GM12878 (cell line): ENCODE measurements around the gene PMPCA. TPM values are rescaled to one million over a fixed set of nuclear protein-coding genes. Genes with fewer than 3 reads are reported as not detected.
A peak's percentile ranks its signal among the peaks of the same experiment; 100 is the strongest.

Experiments
- ATF3 ChIP-seq: IDR thresholded peaks from 2 replicates; pipeline ENCODE4 v1.6.1; 2011; ENCODE audit warnings: low read depth, mild to moderate bottlenecking, low read length, moderate library complexity, borderline replicate concordance; ENCODE audit errors: extremely low read depth
- CEBPZ ChIP-seq: fragments of 150-350 bp; IDR thresholded peaks from 2 replicates; pipeline ENCODE4 v1.6.1; 2016; ENCODE audit warnings: low read depth, low read length
- CHD2 ChIP-seq: IDR thresholded peaks from 2 replicates; pipeline ENCODE4 v1.6.1; 2011; ENCODE audit warnings: low read depth, low read length, improper control_type of control experiment, borderline replicate concordance
- EED ChIP-seq: sonication (generic); IDR thresholded peaks from 2 replicates; pipeline ENCODE4 v1.6.1; 2016; ENCODE audit warnings: antibody characterized with exemption, low read depth
- EGR1 ChIP-seq, 2 experiments: IDR thresholded peaks; 1 replicate in 1 of 2; 2 replicates in 1 of 2; pipeline ENCODE4 v1.6.1; 2011 to 2012; ENCODE audit warnings: low read depth in 2 of 2, low read length in 2 of 2, borderline replicate concordance in 1 of 2, mild to moderate bottlenecking in 1 of 2, moderate library complexity in 1 of 2
- ETV6 ChIP-seq, 2 experiments: fragments of 450-650 bp in 1 of 2; IDR thresholded peaks in 1 of 2; conservative IDR thresholded peaks in 1 of 2; 2 replicates each; pipeline ENCODE4 v1.6.1; 2014; ENCODE audit warnings: antibody characterized with exemption in 1 of 2, borderline replicate concordance in 1 of 2, low read depth in 1 of 2, mild to moderate bottlenecking in 1 of 2, moderate library complexity in 1 of 2
- HCFC1 ChIP-seq: fragments of 150-350 bp; IDR thresholded peaks from 2 replicates; pipeline ENCODE4 v1.6.1; 2014; ENCODE audit warnings: low read length
- IKZF1 ChIP-seq: fragments of 450-650 bp; conservative IDR thresholded peaks from 2 replicates; pipeline ENCODE4 v1.6.1; 2017; ENCODE audit warnings: antibody characterized with exemption, mild to moderate bottlenecking
- NFIC ChIP-seq: IDR thresholded peaks from 2 replicates; pipeline ENCODE4 v1.6.1; 2012; ENCODE audit warnings: low read depth, mild to moderate bottlenecking, inconsistent platforms, low read length, moderate library complexity
- NFXL1 ChIP-seq: fragments of 450-650 bp; IDR thresholded peaks from 2 replicates; pipeline ENCODE4 v1.6.1; 2017; ENCODE audit warnings: antibody characterized with exemption, mild to moderate bottlenecking, borderline replicate concordance
- POLR2AphosphoS2 ChIP-seq: IDR thresholded peaks from 2 replicates; pipeline ENCODE4 v1.6.1; 2011; ENCODE audit warnings: low read depth, mild to moderate bottlenecking, low read length, improper control_type of control experiment, moderate library complexity
- POLR2AphosphoS5 ChIP-seq: IDR thresholded peaks from 2 replicates; pipeline ENCODE4 v1.6.1; 2011; ENCODE audit warnings: mild to moderate bottlenecking, low read length, inconsistent platforms
- RB1 ChIP-seq: fragments of 450-650 bp; formaldehyde crosslinking; IDR thresholded peaks from 2 replicates; pipeline ENCODE4 v1.6.1; 2017; ENCODE audit warnings: mild to moderate bottlenecking, borderline replicate concordance
- SMC3 ChIP-seq: IDR thresholded peaks from 2 replicates; pipeline ENCODE4 v1.6.1; 2011; ENCODE audit warnings: low read length, improper control_type of control experiment, borderline replicate concordance
- ZBTB33 ChIP-seq: fragments of 450-650 bp; IDR thresholded peaks from 2 replicates; pipeline ENCODE4 v1.6.1; 2017; ENCODE audit warnings: mild to moderate bottlenecking
- ZNF207 ChIP-seq: fragments of 450-650 bp; IDR thresholded peaks from 2 replicates; pipeline ENCODE4 v1.6.1; 2014; ENCODE audit warnings: antibody characterized with exemption, mild to moderate bottlenecking, borderline replicate concordance
- polyA plus RNA-seq, 11 experiments: library from polyadenylated mRNA; depleted of rRNA in 4 of 11; unstranded in 6 of 11; stranded (reverse) in 5 of 11; fragments of >200 nt; fragmentation: Nextera tagmentation in 4 of 11; fragmentation: Illumina TruSeq in 1 of 11; extraction: Ambion mirVana in 4 of 11; extraction: Trizol in 1 of 11; gene quantifications; 1 replicate in 1 of 11; 2 replicates in 10 of 11; pipeline versions ENCODE4 v1.2.1 to v1.2.3, GENCODE V29; 2011 to 2016; ENCODE audit warnings: inconsistent platforms in 2 of 11, missing spikeins in 2 of 11, low read depth in 1 of 11
- total RNA-seq, 4 experiments: library from RNA; depleted of rRNA in 3 of 4; stranded (reverse); fragments of >200 nt in 3 of 4; fragmentation: Illumina TruSeq in 1 of 4; extraction: Trizol in 1 of 4; gene quantifications; 2 replicates each; pipeline versions ENCODE4 v1.2.1 to v1.2.3, GENCODE V29; 2013 to 2021
- TF ChIP-seq, protein P1 (sequence below): fragments of 150-350 bp; IDR thresholded peaks from 2 replicates; pipeline ENCODE4 v1.6.1; 2014; ENCODE audit warnings: mild to moderate bottlenecking, low read depth, low read length
- TF ChIP-seq, protein P2 (sequence below): fragments of 450-650 bp; IDR thresholded peaks from 2 replicates; pipeline ENCODE4 v1.6.1; 2017; ENCODE audit warnings: mild to moderate bottlenecking, low read depth, inconsistent platforms; ENCODE audit not compliant: poor library complexity, severe bottlenecking

PMPCA gene
- total and polyA plus RNA-seq, 10 of the 15 experiments (the other 5 are each of a cell fraction or from before 2014, with no cell fraction given) = 8.1 to 137 (median 75.7) TPM

DNA sequence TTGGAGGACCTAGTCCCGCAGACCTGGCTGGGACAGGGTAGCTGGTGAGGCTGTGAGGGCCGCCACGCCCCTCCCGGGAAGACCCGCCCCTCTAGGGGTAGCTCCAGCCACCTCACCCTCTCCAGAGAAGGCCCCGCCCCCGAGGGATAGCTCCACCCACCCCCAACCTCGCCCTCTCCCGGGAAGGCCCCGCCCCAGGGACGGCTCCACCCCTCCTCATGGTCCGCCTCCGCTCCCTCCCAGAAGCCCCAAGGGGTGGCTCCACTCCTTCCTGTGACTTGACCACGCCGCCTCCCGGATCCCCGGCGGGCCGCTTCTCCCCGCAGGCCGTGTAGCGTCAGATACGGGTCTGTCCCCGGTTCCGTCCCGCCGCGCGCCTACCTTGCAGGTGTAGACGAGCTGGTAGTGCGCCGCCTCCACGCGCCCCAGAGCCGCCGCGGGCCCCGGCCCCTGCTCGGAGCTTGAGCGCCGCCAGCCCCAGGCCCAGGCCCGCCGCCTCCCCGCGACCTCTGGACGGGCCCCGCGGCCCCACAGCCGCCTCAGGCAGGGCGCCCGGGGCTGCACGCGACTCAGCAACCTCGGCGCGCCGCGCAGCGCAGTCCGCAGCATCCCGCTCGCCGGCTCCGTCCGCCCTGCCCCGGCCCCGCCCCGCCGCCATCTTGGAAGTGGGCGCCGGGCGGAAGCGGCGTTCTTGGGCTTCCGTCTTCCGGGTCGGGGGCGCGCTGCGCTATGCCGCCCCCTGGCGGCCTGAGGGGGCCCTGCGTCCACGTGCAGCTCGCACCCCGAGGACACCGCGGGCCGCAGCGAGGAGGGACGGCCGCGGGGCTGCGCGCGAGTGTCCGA lies 47.1 kb upstream of the PMPCA start, which contains the start of gene DNLZ (continued):
- TF ChIP-seq CEBPZ = no peak
- TF ChIP-seq POLR2AphosphoS2 = peak; percentile 74; the same call in 1 of the 2 replicates
- 0 out of 2 replicates have a peak, but pooled peaks have one; percentile 56 for TF ChIP-seq NFXL1
- no peak for TF ChIP-seq EED
- peak; percentile 51; the same call in 1 of the 2 replicates for TF ChIP-seq CHD2
- TF ChIP-seq SMC3 = peak; percentile 38; the same call in 1 of the 2 replicates
- no peak for TF ChIP-seq NFIC
- TF ChIP-seq POLR2AphosphoS5 = peak; percentile 85; the same call in 1 of the 2 replicates
- TF ChIP-seq, protein P1, sequence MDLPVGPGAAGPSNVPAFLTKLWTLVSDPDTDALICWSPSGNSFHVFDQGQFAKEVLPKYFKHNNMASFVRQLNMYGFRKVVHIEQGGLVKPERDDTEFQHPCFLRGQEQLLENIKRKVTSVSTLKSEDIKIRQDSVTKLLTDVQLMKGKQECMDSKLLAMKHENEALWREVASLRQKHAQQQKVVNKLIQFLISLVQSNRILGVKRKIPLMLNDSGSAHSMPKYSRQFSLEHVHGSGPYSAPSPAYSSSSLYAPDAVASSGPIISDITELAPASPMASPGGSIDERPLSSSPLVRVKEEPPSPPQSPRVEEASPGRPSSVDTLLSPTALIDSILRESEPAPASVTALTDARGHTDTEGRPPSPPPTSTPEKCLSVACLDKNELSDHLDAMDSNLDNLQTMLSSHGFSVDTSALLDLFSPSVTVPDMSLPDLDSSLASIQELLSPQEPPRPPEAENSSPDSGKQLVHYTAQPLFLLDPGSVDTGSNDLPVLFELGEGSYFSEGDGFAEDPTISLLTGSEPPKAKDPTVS = 0 out of 2 replicates have a peak, but pooled peaks have one; percentile 34
- peak; percentile 68; the same call in 1 of the 2 replicates for TF ChIP-seq RB1
- peak in 1 of 2 experiments; percentile 86; a peak in 2 of 4 replicates for TF ChIP-seq ETV6 (conservative IDR thresholded peaks at IDR 0.05 in 1 of 2, IDR thresholded peaks at IDR 0.05 in 1 of 2; ENCODE audit: borderline replicate concordance in 1 of 2, low read depth in 1 of 2)
- TF ChIP-seq HCFC1 = peak; percentile 82
- TF ChIP-seq, protein P2, sequence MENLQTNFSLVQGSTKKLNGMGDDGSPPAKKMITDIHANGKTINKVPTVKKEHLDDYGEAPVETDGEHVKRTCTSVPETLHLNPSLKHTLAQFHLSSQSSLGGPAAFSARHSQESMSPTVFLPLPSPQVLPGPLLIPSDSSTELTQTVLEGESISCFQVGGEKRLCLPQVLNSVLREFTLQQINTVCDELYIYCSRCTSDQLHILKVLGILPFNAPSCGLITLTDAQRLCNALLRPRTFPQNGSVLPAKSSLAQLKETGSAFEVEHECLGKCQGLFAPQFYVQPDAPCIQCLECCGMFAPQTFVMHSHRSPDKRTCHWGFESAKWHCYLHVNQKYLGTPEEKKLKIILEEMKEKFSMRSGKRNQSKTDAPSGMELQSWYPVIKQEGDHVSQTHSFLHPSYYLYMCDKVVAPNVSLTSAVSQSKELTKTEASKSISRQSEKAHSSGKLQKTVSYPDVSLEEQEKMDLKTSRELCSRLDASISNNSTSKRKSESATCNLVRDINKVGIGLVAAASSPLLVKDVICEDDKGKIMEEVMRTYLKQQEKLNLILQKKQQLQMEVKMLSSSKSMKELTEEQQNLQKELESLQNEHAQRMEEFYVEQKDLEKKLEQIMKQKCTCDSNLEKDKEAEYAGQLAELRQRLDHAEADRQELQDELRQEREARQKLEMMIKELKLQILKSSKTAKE = no peak
- peak in 1 of 2 experiments; percentile 89; a peak in 2 of 3 replicates for TF ChIP-seq EGR1 (IDR thresholded peaks at IDR 0.05; ENCODE audit: borderline replicate concordance in 1 of 2, low read depth in 2 of 2, low read length in 2 of 2)
- peak; percentile 87 for TF ChIP-seq IKZF1
- peak; percentile 19; the same call in 1 of the 2 replicates for TF ChIP-seq ATF3
- peak; percentile 79; the same call in 1 of the 2 replicates for TF ChIP-seq ZNF207
- peak; percentile 91 for TF ChIP-seq ZBTB33
